Activated B cell treated with CpG ODN at 0.5 μM for 24 hours (primary cell): ENCODE measurements around the gene TMEM253. TPM values are rescaled to one million over a fixed set of nuclear protein-coding genes. Genes with fewer than 3 reads are reported as not detected.

ENCODE experiments used
- ATAC-seq: fragments of 200-7000 bp; cut with Tn5 transposase; one replicate; pipeline ENCODE4 v1.10.0; 2021; ENCODE audit warnings: low read depth, mild to moderate bottlenecking, moderate library complexity
- CTCF ChIA-PET: fragments of 350-600 bp; sonication (Branson Sonifier 250); formaldehyde crosslinking; loops from one replicate; lab custom pipeline; 2021; ENCODE audit warnings: antibody characterized with exemption; lab: Charles Lee
- POLR2A ChIA-PET: fragments of 350-600 bp; sonication (Branson Sonifier 250); formaldehyde crosslinking; loops from one replicate; lab custom pipeline; 2021; ENCODE audit warnings: antibody characterized with exemption; lab: Charles Lee
- DNase-seq: peaks from one replicate; pipeline ENCODE4 v3.0.0; 2022
- H3K27ac Mint-ChIP-seq: one replicate; pipeline ENCODE4 v1.8.0; 2020; ENCODE audit warnings: mixed read lengths
- H3K27me3 Mint-ChIP-seq: one replicate; pipeline ENCODE4 v1.8.0; 2021; ENCODE audit warnings: mixed read lengths
- H3K36me3 Mint-ChIP-seq: one replicate; pipeline ENCODE4 v1.8.0; 2021; ENCODE audit warnings: low read depth, mixed read lengths
- H3K4me1 Mint-ChIP-seq: one replicate; pipeline ENCODE4 v1.8.0; 2021; ENCODE audit warnings: mixed read lengths
- H3K4me3 Mint-ChIP-seq: one replicate; pipeline ENCODE4 v1.8.0; 2020; ENCODE audit warnings: mild to moderate bottlenecking, mixed read lengths
- H3K9me3 Mint-ChIP-seq: one replicate; pipeline ENCODE4 v1.8.0; 2020; ENCODE audit warnings: mixed read lengths
- CTCF ChIP-seq: fragments of 200-600 bp; IDR thresholded peaks from one replicate; pipeline ENCODE4 v1.8.0; 2022; ENCODE audit warnings: antibody characterized with exemption, mild to moderate bottlenecking
- intact Hi-C: fragments of 100-400 bp; cut with micrococcal nuclease; formaldehyde crosslinking; loops from one replicate; pipeline ENCODE4 v1.15.1; 2024
- total RNA-seq: library from RNA; stranded (reverse); gene quantifications from 2 replicates; pipeline ENCODE4 v1.2.3, GENCODE V29; 2022

Gene TMEM253
- total RNA-seq, 1 donor from 2014 or later: not detected

DNA sequence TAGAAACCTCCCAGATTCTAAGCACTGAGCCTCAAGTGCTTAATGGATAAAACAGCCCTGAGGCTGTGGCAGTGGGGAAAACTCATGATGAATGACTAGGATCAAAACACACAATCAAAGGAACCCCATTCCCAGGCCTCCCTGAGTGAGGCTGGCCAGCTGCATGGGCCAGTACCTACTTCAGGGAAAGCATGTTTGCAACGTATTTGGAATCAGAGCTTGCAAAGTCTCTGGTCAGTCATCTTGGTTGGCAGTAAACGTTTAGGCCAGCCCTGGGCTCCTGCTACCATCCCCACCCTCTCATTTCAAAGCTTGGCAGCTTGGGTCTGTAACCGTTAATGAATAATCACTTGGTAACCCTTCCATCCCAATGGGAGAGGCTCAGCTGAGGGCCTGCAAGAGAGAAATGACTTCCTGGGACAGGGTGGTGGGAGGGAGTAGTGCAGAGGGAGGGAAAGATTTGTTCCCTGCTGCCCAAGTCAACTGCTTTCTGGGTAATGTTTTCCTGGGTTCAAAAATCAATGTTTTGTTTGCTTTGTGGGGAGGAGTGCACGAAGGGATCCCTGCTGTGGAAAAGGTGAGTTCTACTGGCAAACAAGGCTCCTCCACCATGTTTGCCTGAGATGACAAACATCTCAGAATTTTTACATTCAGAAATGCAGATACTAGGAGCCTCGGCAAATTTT, 45.3 kb upstream of the TMEM253 start:
- Mint-ChIP-seq H3K27ac (no peak overlapping the region), H3K4me3 (no peak overlapping the region), H3K4me1 (no peaks in the 10 kb centered on the region), H3K27me3 (peaks cover 3% of the 10 kb centered on the region), H3K9me3 (no peaks in the 10 kb centered on the region), H3K36me3 (no peaks in the 10 kb centered on the region)
- no peak for TF ChIP-seq CTCF
- ChIA-PET CTCF (no interaction called here), POLR2A (no interaction called here)
- DNase-seq: no peak
- intact Hi-C loops: no loop called here
- no peak for ATAC-seq

DNA sequence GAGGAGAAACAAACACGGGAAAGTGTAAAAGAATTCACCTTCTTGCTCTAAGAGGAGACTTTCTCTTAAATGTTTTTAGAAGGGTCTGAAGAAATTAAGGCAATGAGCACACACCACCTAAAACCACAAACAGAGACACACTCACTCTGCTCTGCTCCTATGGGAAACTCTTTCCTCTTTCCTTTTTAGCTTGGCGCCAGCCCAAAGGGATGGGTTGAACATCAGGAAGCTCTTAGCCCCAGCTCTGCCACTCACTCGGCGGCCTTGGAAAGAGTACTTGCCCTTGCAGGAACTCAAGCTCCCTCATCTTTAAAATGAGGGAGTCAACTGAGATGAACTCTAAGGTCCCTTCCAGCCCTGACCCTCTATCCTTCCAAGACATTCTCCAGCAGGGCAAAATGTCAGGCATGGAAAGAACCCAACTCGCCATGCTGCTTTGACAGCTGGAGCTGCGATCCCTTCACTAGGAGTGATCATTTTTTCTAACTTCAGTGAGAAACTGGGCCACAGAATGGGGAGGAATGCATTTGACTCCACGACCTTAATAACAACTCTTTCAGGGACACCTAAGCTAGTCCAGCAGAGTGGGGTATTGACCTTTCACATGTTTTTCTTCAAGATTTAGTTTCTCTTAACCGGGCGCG, 44.2 kb upstream of the TMEM253 start:
- CTCF ChIA-PET: interaction anchor here (1.4 kb wide), 1 partner anchor 12 kb away, joined by 4 read pairs; no protein-coding TSS in a partner anchor
- Mint-ChIP-seq H3K27ac (no peak overlapping the region), H3K36me3 (no peaks in the 10 kb centered on the region), H3K4me3 (no peak overlapping the region), H3K4me1 (no peaks in the 10 kb centered on the region), H3K27me3 (peaks cover 10% of the 10 kb centered on the region), H3K9me3 (no peaks in the 10 kb centered on the region)
- DNase-seq (no peak), ATAC-seq (no peak)
- intact Hi-C loops: no loop called here
- TF ChIP-seq CTCF: no peak
- POLR2A ChIA-PET: no interaction called here

- no peak for TF ChIP-seq CTCF
- Mint-ChIP-seq H3K36me3 (no peaks in the 10 kb centered on the region), H3K9me3 (no peaks in the 10 kb centered on the region), H3K4me1 (no peaks in the 10 kb centered on the region), H3K27me3 (peaks cover 17% of the 10 kb centered on the region), H3K27ac (no peak within 1 kb of the TSS), H3K4me3 (no peak within 1 kb of the TSS)
- ChIA-PET POLR2A (no interaction called here), CTCF (no interaction called here)
- intact Hi-C loops: no loop called here
- DNase-seq (no peak), ATAC-seq (no peak)
Measured at GRCh38 chr14:21057803-21058675, 42.8 kb upstream of the TMEM253 start, which contains the start of gene RNASE8. TSS of gene RNASE8 (plus strand) at chr14:21057822. CDS start at chr14:21057893, 71 bp downstream.

GRCh38 chr14:21058903-21059302, 42.0 kb upstream of the TMEM253 start:
- H3K9me3 Mint-ChIP-seq: no peaks in the 10 kb centered on the region
- no peak for ATAC-seq
- POLR2A ChIA-PET: no interaction called here
- no peak overlapping the region for H3K27ac Mint-ChIP-seq
- no peak overlapping the region for H3K4me3 Mint-ChIP-seq
- DNase-seq: no peak
- H3K4me1 Mint-ChIP-seq: no peaks in the 10 kb centered on the region
- CTCF ChIA-PET: no interaction called here
- intact Hi-C loops: no loop called here
- no peak for TF ChIP-seq CTCF
- H3K27me3 Mint-ChIP-seq: peaks cover 23% of the 10 kb centered on the region
- no peaks in the 10 kb centered on the region for H3K36me3 Mint-ChIP-seq
